ENCODE data around the gene LARGE1.

The LARGE1 gene

DNA sequence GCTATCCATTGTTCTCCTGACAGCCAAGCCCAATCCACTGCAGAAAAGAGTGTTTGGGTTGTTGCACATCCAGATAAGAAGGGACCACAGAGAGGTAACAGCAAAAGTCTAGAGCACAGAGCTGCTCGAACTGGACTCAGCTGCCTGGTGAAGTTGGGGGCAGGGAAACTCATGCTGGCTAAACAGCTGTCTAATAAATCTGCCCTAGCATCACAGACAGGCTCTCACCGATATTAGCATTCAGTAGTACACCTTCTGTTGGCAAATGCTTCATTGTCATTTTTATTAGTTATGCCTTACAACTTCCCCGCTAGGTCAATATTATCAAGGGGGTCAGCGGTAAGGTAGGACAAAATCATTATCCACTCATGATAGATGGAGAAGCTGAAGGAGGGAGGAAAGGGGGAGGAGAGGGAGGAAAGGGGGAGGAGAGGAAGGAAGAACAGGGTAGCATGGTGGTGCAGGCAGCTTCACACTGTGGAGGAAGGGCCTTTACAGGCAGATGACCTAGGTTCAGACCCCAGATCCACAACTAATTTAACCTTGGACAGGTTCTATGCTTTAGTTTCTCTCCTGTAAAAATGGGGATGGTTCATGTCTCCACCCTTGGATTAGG lies 102.7 kb downstream of the LARGE1 start:
- DNase-seq (ENCODE audit: low spot score): no peak

- DNase-seq (ENCODE audit: low spot score): no peak
Observed at GRCh38 chr22:33812360-33812977, 107.8 kb downstream of the LARGE1 start.

DNA sequence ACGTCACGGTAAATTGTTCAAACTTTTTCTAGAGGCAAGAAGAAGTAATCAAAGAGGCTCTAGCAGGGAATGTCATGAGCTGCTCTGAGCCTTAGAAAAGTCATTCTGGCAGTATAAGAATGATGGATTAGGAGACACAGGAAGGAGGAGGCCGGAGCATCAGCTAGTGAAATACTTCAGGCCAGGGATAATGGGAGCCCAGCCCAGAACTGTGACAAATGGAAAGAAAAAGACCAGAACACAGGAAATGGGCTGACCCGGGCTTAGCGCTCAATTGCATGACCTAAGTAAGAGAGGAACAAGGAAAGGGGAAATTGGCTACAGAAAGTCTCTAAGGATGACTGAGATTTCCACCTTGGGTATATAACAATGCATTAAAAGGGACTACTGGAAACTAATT lies 108.6 kb downstream of the LARGE1 start:
- no peak for DNase-seq (ENCODE audit: low spot score)

DNA sequence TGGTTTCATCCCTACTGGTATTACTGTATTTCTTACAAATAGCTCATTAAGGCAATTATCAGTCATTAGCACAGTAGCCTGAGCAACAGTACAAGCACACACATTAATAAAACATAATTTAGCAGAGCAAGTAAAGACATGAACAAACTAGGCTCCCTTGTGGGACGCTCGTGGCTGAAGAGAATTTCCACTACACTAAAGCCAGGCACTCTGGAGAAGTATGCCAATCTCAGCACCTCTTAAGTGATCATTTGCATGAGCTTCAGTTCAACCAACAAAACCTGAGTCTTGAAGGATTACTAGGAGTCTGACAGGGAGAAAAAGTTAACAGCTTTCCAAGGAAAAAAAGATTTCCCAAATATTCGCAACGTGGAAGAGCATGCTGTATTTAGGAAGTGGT lies 109.1 kb downstream of the LARGE1 start:
- no peak for DNase-seq (ENCODE audit: low spot score)

DNA sequence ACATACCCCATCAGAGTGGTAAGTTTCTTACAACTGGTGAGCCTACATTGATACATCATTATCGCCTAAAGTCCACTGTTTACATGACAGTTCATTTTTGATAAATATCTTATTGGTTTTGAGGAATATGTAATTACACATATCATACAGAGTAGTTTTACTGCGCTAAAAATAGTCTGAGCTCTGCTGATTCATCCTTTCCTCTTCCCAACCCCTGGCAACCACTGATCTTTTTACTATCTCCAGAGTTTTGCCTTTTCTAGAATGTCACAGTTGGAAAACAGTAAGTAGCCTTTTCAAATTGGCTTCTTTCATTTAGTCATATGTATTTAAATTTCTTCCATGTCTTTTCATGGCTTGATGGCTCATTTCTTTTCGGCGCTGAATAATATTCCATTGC lies 112.8 kb downstream of the LARGE1 start:
- no peak for DNase-seq (ENCODE audit: low spot score)

DNA sequence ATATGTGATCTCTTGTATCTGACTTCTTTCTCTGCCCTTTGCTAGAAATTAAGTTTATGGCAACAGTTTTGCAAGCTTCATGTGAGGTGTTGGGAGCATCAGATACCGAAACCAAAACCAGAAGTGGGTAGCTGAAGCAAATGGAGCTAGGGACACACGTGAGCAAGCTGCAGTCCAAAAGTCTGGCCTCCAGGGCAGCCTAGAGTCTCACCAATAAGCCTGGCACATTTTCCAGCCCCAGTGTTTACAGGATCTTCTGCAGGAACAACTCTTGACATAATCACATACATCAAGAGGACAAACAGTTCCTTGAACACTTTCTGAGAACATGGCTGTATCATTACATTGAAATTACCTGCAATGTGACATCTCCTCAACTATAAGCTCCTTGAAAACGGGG lies 114.1 kb downstream of the LARGE1 start:
- no peak for DNase-seq (ENCODE audit: low spot score)

- no peak for DNase-seq (ENCODE audit: low spot score)
Observed at GRCh38 chr22:33803371-33804282, 116.6 kb downstream of the LARGE1 start.

DNA sequence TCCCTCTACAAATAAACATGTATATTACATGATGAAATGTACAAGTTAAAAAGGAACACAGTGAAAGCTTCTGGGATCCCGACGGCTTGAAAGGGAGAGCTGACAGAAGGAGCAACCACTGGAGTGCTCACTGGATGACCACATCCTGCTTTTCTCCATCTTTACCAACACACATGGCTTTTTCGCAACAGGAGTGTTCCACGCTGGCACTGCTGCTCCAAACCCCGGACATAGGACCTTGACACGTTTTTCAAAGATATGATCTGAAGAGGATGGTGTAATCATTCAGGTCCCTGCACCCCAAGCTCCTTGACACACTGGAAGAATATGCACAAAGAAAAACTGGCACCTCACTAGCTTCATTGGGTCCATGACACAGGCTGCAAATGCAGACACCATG lies 121.9 kb downstream of the LARGE1 start:
- DNase-seq (ENCODE audit: low spot score): no peak

GRCh38 chr22:33796494-33796893 lies 123.8 kb downstream of the LARGE1 start:
- no peak for DNase-seq (ENCODE audit: low spot score)

GRCh38 chr22:33793475-33793874 lies 126.8 kb downstream of the LARGE1 start:
- DNase-seq (ENCODE audit: low spot score): no peak

DNA sequence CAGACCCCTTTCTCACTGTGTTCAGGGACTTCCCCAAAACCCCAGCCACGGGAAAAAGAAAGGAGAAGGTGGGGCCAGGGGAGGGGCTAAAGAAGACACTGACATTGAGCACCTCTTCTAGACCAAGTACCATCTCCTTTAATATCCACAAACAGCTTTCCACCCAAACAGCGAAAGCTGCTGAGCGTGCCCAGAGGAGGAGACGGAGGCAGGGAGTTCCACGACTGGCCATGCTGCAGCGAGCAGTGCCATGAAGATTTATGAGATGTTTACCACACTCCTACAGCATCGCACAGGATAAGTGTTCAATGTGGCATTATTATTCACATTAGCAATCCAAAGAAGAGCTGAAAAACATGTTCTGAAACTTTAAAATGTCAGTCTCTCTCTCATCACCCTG lies 127.4 kb downstream of the LARGE1 start:
- DNase-seq (ENCODE audit: low spot score): no peak

DNA sequence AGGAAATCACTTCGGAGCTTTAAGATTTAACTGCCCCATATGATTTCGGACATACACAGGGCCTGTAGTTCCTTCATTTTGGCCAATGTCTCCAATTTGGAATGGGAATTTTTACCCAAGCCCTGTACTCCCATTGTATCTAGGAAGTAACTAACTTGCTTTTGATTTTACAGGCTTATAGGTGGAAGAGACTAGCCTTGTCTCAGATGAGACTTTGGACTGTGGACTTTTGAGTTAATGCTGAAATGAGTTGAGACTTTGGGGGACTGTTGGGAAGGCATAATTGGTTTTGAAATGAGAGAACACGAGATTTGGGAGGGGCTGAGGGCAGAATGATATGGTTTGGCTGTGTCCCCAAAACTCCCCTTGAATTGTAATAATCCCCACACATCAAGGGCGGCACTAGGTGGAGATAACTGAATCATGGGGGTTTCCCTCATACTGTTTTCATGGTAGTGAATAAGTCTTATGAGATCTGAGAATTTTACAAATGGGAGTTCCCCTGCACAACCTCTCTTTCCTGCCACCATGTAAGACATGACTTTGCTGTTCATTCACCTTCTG lies 130.5 kb downstream of the LARGE1 start:
- no peak for DNase-seq (ENCODE audit: low spot score)

DNA sequence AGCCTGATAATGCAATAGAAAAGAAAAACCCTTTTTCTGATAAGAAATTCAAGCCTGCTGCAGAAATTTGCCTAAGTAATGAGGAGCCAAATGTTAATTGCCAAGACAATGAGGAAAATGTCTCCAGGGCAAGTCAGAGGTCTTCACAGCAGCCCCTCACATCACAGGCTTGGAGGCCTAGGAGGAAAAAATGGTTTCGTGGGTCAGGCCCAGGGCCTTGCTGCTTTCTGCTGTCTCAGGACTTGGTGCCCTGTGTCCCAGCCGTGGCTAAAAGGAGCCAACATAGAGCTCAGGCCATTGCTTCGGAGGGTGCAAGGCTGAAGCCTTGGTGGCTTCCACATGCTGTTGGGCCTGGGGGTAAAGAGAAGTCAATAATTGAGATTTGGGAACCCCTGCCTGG lies 131.3 kb downstream of the LARGE1 start:
- DNase-seq (ENCODE audit: low spot score): no peak

DNA sequence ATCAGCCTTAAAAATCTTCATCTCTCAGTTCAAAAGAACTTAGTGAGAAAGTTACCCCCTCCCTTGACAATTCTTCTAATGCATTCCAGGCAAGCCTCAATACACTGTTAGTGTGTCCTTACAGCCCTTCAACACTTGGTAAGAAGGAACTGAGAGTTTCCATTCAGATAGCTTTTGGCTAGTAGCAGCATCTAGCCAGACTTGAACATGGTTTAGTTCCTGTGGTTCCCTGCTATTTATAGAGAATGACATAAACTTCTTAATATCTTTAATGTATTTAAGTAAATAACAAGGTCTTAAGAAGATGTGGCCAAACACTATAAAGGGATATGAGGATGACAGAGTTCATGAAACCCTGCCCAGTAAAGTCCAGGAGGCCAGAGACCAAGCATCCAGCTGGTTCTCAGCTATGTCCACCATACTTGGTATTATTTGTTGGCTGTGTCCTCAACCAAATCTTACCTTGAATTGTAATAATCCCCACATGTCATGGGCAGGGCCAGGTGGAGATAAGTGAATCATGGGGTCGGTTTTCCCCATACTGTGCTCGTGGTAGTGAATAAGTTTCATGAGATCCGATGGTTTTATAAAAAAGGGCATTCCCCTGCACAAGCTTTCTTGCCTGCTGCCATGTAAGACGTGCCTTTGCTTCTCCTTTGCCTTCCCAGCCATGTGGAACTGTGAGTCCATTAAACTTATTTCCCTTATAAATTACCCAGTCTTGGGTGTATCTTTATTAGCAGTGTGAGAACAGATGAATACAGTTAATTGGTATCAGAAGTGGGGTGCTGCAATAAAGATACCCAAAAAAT lies 132.4 kb downstream of the LARGE1 start:
- DNase-seq (ENCODE audit: low spot score): no peak

- DNase-seq (ENCODE audit: low spot score): no peak
Observed at GRCh38 chr22:33786149-33786548, 134.1 kb downstream of the LARGE1 start.

GRCh38 chr22:33785283-33785968 lies 134.8 kb downstream of the LARGE1 start:
- no peak for DNase-seq (ENCODE audit: low spot score)

GRCh38 chr22:33781411-33781810 lies 138.9 kb downstream of the LARGE1 start:
- no peak for DNase-seq (ENCODE audit: low spot score)

DNA sequence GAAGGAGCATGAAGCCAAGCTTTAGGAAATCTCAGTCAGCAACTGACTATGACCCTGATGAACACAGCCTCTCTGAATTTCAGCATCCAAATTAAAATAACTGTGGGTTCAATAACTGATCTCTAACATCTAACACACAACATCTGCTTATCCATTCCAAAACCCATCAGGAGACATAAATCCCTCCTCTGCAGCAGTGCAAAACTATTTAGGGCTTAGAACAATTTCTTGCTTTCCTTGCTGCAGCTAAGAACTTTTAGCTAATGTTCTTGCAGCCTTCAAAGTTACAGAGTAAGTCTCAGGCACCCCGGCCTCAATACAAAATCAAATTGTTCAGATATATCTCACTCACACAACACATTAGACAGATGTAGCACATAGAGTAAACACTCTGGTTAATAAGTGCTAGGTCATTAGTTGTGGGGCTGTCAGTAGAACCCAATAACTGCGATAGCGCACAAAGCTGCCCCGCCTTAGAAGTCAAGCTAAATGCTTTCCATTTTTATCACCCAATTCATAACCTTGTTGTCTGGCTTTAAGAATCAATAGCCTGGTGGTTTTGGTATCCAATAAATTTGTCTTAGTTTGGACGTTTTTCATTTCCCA lies 139.6 kb downstream of the LARGE1 start:
- no peak for DNase-seq (ENCODE audit: low spot score)

DNA sequence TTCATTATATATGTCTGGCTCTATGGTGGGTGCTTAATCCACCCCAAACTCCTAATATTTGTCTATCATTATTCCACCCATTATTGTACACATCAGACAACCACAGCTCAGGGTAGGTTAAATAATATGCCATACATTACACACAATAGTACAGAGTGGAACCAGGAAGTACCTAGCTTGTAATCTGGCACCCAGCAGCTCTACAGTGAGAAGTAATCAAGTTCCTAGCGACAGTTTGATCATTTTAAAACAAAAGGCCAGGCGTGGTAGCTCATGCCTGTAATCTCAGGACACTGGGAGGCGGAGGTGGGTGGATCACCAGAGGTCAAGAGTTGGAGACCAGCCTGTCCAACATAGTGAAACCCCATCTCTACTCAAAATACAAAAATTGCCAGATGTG lies 141.0 kb downstream of the LARGE1 start:
- DNase-seq (ENCODE audit: low spot score): no peak

DNA sequence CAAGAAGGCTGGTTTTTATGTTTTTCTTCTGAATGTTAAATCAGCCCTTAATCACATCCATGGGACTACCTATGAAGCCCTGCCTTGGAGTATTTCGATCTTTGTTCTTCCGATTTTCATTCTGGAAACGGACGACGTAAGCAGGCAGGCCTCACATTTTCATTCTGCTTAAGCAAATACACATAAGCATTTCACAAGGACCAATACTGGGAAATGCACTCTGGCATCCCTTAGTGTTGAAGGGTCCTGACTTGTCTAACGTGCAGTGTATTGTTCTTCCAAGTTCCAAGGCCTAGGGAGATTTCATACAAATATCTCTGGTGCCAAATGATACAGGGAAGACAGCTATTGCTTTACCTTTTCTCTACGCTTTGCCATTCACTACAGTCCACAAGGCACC lies 143.8 kb downstream of the LARGE1 start:
- DNase-seq (ENCODE audit: low spot score): no peak

DNA sequence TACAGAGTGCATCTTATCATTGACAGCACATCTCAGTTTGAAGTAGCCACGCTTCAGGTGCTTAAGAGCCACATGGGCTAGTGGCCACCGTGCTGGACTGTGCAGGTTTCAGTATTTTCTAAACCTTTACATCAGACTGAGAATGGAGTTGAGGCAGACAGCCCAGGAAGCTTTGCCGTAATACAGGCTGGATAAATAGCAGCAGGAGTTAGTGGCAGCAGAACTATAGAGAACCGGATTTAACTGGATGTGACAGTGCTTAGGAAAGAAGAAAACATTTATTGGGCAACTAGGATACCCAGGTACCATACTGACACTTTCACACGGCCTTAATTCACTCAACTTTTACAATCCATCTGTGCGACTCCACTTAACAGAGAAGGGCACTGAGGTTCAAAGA lies 145.5 kb downstream of the LARGE1 start:
- no peak for DNase-seq (ENCODE audit: low spot score)
